GM20431 (cell line): ENCODE results near the gene GPR137C.
"Not testable (repeated sequence)": the region's sequence is repeated elsewhere in the genome, so short reads cannot be mapped to it uniquely, and the experiment has no call there.

Experiments
- in situ Hi-C: fragments of 300-500 bp; cut with MseI, MboI; formaldehyde crosslinking; loops from one replicate; pipeline ENCODE4 v1.15.0; 2020; ENCODE audit warnings: low sequenced_read_pairs; ENCODE audit not compliant: unreplicated experiment

The GPR137C gene

GRCh38 chr14:52553671-52554575 lies 1.3 kb downstream of the GPR137C start:
- in situ Hi-C loops = no loop called here

DNA sequence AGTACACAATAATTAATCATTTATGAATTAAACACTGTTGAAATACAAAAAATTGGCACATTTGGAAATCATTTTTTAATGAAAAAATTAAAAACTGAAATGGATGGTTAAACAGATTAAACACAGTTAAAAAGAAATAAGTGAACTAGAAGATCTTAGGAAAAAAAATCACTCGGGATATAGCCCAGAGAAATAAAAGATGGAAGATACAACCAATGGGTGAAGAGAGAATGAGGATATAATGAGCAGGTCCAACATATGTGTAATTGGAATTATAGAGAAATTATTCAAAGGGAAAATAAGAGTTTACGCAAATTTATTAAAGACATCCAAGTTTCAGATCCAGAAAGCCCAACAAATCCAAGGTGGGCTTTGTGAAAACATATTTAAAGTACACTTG lies 6.1 kb downstream of the GPR137C start:
- in situ Hi-C loops = no loop called here

DNA sequence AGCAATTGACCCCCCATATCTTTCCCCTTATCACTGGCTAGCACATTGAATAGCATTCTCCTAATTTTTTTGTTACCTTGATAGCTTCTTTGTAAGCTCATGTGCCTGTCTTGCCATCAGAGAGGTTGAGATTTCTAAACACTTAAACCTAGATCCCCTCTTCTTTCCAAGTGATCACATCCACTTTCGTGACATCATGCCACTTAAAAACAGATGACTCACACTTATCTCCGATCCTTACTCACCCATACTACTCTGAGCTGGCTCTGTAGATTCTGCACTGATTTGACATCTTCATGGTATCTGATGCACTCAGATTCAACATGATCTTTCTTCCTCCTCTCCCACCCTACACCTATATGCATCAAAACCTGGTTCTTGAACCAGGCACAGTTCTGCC lies 10.5 kb downstream of the GPR137C start:
- in situ Hi-C loops = no loop called here

GRCh38 chr14:52568454-52568853 lies 15.8 kb downstream of the GPR137C start:
- in situ Hi-C loops = not testable (repeated sequence)

GRCh38 chr14:52575858-52576257 lies 23.2 kb downstream of the GPR137C start:
- in situ Hi-C loops = no loop called here

- in situ Hi-C loops = no loop called here
Observed at GRCh38 chr14:52583544-52583943, 30.9 kb downstream of the GPR137C start.

GRCh38 chr14:52589646-52590045 lies 37.0 kb downstream of the GPR137C start:
- in situ Hi-C loops = no loop called here

DNA sequence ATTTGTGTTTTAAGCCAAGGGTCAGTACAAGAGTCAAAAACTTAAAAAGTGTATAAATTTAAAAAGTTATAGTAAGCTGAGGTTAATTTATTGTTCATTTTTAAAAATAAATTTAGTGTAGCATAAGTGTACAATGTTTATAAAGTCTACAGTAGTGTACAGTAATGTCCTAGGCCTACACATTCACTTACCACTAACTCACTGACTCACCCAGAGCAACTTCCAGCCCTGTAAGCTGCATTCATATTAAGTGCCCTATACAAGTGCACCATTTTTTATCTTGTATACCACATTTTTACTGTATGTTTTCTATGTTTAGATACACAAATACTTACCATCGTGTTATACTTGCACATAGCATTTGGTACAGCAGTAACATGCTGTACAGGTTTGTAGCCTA lies 37.7 kb downstream of the GPR137C start:
- in situ Hi-C loops = no loop called here

GRCh38 chr14:52596320-52596719 lies 43.7 kb downstream of the GPR137C start:
- in situ Hi-C loops = no loop called here

DNA sequence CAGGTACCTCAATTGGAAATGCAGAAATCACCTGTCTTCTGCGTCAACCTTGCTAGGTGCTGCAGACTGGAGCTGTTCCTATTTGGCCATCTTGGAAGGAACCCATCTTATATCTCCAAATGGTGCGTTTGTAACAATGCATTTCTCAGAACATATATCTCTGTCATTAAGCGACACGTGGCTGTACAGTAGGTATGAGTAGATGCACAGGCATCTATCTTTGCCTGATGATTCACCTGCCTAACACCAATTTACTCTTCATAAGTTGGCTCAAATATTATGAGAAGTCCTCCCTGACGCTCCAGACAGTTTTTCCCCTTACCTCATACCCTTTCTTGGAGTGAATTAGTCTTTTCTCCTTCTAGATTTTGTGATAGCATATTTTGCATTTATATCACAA lies 44.2 kb downstream of the GPR137C start:
- in situ Hi-C loops = no loop called here

- in situ Hi-C loops = no loop called here
Observed at GRCh38 chr14:52598568-52598967, 45.9 kb downstream of the GPR137C start.

- in situ Hi-C loops = no loop called here
Observed at GRCh38 chr14:52599974-52600373, 47.3 kb downstream of the GPR137C start.

DNA sequence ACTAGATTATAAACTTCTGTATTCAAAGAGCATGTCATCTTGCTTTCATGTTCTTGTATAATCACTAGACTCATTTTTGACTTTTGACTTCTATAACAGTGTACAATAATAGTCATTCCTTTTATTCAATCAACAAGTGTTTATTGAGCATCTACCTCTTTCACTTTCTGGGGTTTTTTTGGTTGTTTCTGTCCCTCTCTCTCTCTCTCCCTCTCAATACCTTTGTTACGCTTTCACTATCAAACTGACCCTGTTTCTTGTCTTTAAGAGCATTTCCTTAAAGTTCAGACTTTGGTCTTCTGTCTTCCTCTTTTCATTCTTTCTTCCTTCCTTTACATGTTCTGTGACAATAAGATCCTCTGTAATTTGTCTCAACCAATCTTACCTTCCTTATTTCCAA lies 49.5 kb downstream of the GPR137C start:
- in situ Hi-C loops = no loop called here

- in situ Hi-C loops = no loop called here
Observed at GRCh38 chr14:52607061-52607460, 54.4 kb downstream of the GPR137C start.

- in situ Hi-C loops = no loop called here
Observed at GRCh38 chr14:52609445-52610044, 56.9 kb downstream of the GPR137C start.

GRCh38 chr14:52610187-52610586 lies 57.6 kb downstream of the GPR137C start:
- in situ Hi-C loops = no loop called here

GRCh38 chr14:52618602-52619001 lies 66.0 kb downstream of the GPR137C start:
- in situ Hi-C loops = no loop called here

DNA sequence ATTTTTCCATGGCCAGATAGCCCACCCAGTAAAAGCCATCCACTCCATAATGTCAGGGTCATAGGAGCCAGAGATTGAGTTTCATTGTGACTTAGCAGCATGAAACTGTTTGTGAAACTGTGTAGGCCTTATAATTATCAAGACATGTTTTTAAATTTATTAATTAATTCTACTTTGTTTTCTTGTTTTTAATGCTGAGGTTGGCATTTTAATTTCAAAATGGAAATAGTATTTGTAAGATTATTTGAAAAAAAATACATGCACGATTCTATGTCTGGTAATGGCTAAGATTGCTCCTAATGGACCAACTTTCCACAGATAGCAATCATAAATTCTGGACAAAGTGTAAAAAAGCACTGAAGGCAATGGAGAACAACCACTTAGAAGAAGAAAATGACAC lies 67.1 kb downstream of the GPR137C start:
- in situ Hi-C loops = no loop called here

DNA sequence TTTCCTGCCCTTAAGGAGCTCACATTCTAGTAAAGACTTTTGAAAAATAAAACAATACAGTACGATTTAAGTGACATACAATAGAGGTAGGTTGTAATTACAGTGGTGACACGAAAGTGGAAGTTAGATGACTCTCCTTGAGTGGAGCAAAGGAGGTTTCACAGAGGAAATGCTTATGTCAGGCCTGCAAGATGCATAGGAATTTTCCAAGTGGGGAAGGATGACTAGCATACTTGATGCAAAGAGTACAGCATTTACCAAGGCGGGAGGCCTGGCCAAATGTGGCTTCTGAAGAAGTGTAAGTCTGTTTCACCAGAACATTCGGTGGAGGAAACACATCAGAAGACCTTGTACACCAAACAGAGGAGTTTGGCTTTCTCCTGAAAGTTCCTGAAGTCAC lies 87.5 kb downstream of the GPR137C start:
- in situ Hi-C loops = no loop called here

- in situ Hi-C loops = no loop called here
Observed at GRCh38 chr14:52641745-52642144, 89.1 kb downstream of the GPR137C start.

GRCh38 chr14:52649511-52649910 lies 96.9 kb downstream of the GPR137C start:
- in situ Hi-C loops = no loop called here

DNA sequence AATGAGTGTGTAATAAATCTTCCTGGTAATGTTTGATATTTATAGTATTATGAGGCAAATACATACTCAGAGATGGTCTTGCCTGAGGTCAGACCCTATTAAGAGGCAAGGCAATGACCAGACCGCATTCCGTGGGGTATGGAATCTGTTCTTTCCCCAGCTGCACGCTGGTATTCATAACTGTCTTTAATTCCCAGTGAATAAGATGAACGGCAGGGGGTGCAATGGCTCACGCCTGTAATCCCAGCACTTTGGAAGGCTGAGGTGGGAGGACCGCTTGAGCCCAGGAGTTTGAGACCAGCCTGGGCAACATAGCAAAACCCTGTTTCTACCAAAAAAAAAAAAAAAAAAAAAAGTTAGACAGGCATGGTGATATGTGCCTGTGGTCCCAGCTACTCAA lies 98.1 kb downstream of the GPR137C start:
- in situ Hi-C loops = no loop called here
